MM.1S (cell line): ENCODE results near the gene PPP2R5C.

ENCODE experiments used
- DNase-seq: peaks from one replicate; pipeline ENCODE4 v3.0.0-alpha.2; 2015
- H2AFZ ChIP-seq: fragments of 300-600 bp; sonication (generic); 2 replicates; pipeline ENCODE4 v1.6.0; 2016; ENCODE audit warnings: antibody characterized with exemption, low read length
- H3F3A ChIP-seq: fragments of 300-600 bp; sonication (generic); 2 replicates; pipeline ENCODE4 v1.6.1; 2016; ENCODE audit warnings: mild to moderate bottlenecking, antibody characterized with exemption, low read length, moderate library complexity, mixed read lengths; ENCODE audit not compliant: insufficient read depth
- H3K27ac ChIP-seq: fragments of 300-600 bp; sonication (generic); 2 replicates; pipeline ENCODE4 v1.5.1; 2016; ENCODE audit warnings: mild to moderate bottlenecking, low read length
- H3K27me3 ChIP-seq: fragments of 300-600 bp; sonication (generic); replicated peaks from 2 replicates; pipeline ENCODE4 v1.6.0; 2016; ENCODE audit warnings: low read length; ENCODE audit not compliant: insufficient read depth
- H3K36me3 ChIP-seq: fragments of 300-600 bp; sonication (generic); replicated peaks from 2 replicates; pipeline ENCODE4 v1.6.1; 2016; ENCODE audit warnings: mild to moderate bottlenecking, low read length, mixed read lengths; ENCODE audit not compliant: insufficient read depth
- H3K4me1 ChIP-seq: fragments of 300-600 bp; sonication (generic); 2 replicates; pipeline ENCODE4 v1.6.1; 2016; ENCODE audit warnings: low read length, mixed read lengths
- H3K4me2 ChIP-seq: fragments of 300-600 bp; sonication (generic); 2 replicates; pipeline ENCODE4 v1.6.0; 2016; ENCODE audit warnings: low read depth, low read length
- H3K4me3 ChIP-seq: fragments of 300-600 bp; sonication (generic); 2 replicates; pipeline ENCODE4 v1.5.1; 2016; ENCODE audit warnings: low read length, mixed read lengths
- H3K79me2 ChIP-seq: fragments of 300-600 bp; sonication (generic); 2 replicates; pipeline ENCODE4 v1.6.1; 2016; ENCODE audit warnings: mixed run types, low read length, mixed read lengths
- H3K9ac ChIP-seq: fragments of 300-600 bp; sonication (generic); 2 replicates; pipeline ENCODE4 v1.6.1; 2016; ENCODE audit warnings: low read length, mixed read lengths
- H3K9me2 ChIP-seq: fragments of 300-600 bp; sonication (generic); replicated peaks from 2 replicates; pipeline ENCODE4 v1.6.1; 2016; ENCODE audit warnings: mild to moderate bottlenecking, low read length, mixed read lengths; ENCODE audit not compliant: insufficient read depth
- H3K9me3 ChIP-seq: fragments of 300-600 bp; sonication (generic); replicated peaks from 2 replicates; pipeline ENCODE4 v1.6.1; 2016; ENCODE audit warnings: mild to moderate bottlenecking, low read length, mixed read lengths; ENCODE audit not compliant: insufficient read depth
- H4K20me1 ChIP-seq: fragments of 300-600 bp; sonication (generic); 2 replicates; pipeline ENCODE4 v1.6.1; 2016; ENCODE audit warnings: mild to moderate bottlenecking, low read length, moderate library complexity, mixed read lengths; ENCODE audit not compliant: insufficient read depth
- CTCF ChIP-seq: fragments of 300-600 bp; sonication (generic); IDR thresholded peaks from 2 replicates; pipeline ENCODE4 v1.5.1; 2016; ENCODE audit warnings: antibody characterized with exemption, low read length, mixed read lengths
- EZH2 ChIP-seq: fragments of 300-600 bp; sonication (generic); optimal IDR thresholded peaks from 2 replicates; pipeline ENCODE3; 2017; ENCODE audit warnings: low read depth, mild to moderate bottlenecking, antibody characterized with exemption, low read length, mixed read lengths
- EZH2phosphoT487 ChIP-seq: fragments of 300-600 bp; sonication (generic); IDR thresholded peaks from 2 replicates; pipeline ENCODE4 v1.6.1; 2018; ENCODE audit warnings: antibody characterized with exemption, low read length

PPP2R5C gene

DNA sequence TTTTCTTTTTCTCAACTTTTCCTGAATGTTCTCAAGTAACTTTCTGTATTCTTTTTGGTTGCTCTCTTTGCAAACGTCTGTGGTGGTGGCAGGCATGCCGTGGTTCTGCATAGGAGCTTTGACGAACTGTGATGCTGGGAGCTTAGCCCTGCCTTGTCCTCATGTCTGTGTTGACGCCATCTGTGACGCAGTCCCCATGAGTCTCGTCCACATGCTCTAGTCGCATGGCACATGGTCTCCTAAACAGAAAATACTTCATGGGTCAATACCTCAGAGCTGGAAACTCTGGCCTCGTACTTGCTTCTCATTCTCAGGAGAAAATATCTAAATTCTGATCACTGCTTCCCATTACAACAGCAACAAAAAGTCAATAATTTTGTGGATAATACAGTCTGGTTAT lies 152.6 kb downstream of the PPP2R5C start:
- Histone ChIP-seq H3K27ac (no peak overlapping the region), H3K9me3 (no peaks in the 10 kb centered on the region), H4K20me1 (no peaks in the 10 kb centered on the region), H3K9me2 (no peaks in the 10 kb centered on the region), H3K27me3 (no peaks in the 10 kb centered on the region), H2AFZ (no peak overlapping the region), H3K79me2 (no peaks in the 10 kb centered on the region), H3F3A (no peaks in the 10 kb centered on the region), H3K36me3 (no peaks in the 10 kb centered on the region), H3K9ac (no peak overlapping the region), H3K4me1 (no peaks in the 10 kb centered on the region), H3K4me3 (no peak overlapping the region), H3K4me2 (no peak overlapping the region)
- DNase-seq: no peak
- TF ChIP-seq EZH2 (no peak), CTCF (no peak), EZH2phosphoT487 (no peak)

GRCh38 chr14:101915871-101916815 lies 154.6 kb downstream of the PPP2R5C start:
- TF ChIP-seq CTCF (no peak), EZH2 (no peak), EZH2phosphoT487 (no peak)
- no peaks in the 10 kb centered on the region for H3K36me3 ChIP-seq
- H2AFZ ChIP-seq: no peak overlapping the region
- H3K27me3 ChIP-seq: no peaks in the 10 kb centered on the region
- H4K20me1 ChIP-seq: no peaks in the 10 kb centered on the region
- no peak overlapping the region for H3K27ac ChIP-seq
- H3K9me3 ChIP-seq: no peaks in the 10 kb centered on the region
- H3K4me2 ChIP-seq: no peak overlapping the region
- no peak overlapping the region for H3K9ac ChIP-seq
- no peaks in the 10 kb centered on the region for H3K9me2 ChIP-seq
- no peak for DNase-seq
- no peak overlapping the region for H3K4me3 ChIP-seq
- H3K79me2 ChIP-seq: no peaks in the 10 kb centered on the region
- no peaks in the 10 kb centered on the region for H3K4me1 ChIP-seq
- H3F3A ChIP-seq: no peaks in the 10 kb centered on the region

- H3K9ac ChIP-seq: no peak overlapping the region
Measured at GRCh38 chr14:101916816-101917412, 155.4 kb downstream of the PPP2R5C start.

More at GRCh38 chr14:101916816-101917412, 155.4 kb downstream of the PPP2R5C start:
- H3K27me3 ChIP-seq: no peaks in the 10 kb centered on the region
- no peaks in the 10 kb centered on the region for H3F3A ChIP-seq
- H3K4me1 ChIP-seq: no peaks in the 10 kb centered on the region
- no peaks in the 10 kb centered on the region for H3K9me2 ChIP-seq
- H3K79me2 ChIP-seq: no peaks in the 10 kb centered on the region
- DNase-seq: no peak
- H3K4me2 ChIP-seq: no peak overlapping the region
- no peaks in the 10 kb centered on the region for H4K20me1 ChIP-seq
- H3K27ac ChIP-seq: no peak overlapping the region
- TF ChIP-seq CTCF: no peak
- TF ChIP-seq EZH2phosphoT487: no peak
- TF ChIP-seq EZH2: no peak
- H3K36me3 ChIP-seq: no peaks in the 10 kb centered on the region
- H3K9me3 ChIP-seq: no peaks in the 10 kb centered on the region
- no peak overlapping the region for H3K4me3 ChIP-seq
- H2AFZ ChIP-seq: no peak overlapping the region
